ENCODE data around the gene RASA4B.

The RASA4B gene

DNA sequence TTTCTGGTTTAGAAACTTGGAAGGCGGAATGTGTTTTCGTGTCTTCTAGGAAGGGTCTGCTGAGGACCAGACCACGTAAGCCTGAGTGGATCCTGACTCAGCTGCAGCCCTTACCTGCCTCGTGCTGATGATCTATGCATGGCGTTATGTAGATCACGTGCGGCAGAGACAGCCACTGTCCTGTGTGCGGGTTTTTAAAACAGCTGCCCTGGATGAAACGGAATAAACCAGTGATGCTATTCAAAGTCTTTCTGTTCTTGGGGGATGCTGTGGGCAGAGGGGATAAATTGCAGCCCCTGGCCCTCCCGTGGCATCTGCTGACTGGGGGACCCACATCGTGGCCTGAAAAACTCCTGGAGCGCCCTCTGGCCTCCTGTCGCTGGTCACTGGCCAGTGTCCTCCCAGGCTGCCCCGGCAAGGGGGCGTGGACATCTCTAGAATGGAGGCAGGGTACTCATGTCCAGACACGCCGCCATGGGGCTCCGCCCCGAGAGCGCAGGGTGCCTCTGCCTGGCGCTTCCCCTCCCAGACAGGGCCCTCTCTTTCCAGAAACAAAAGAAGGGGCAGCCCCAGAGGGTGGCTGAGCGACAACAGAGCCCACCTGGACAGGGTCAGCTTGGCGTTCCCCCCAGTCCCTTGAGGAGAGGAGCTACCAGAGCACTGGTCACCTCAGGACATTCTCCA is 66.1 kb downstream of the RASA4B start:
- DNase-seq = no peak

GRCh38 chr7:102450242-102450641 is 67.3 kb downstream of the RASA4B start:
- peak; percentile 50 for DNase-seq

DNA sequence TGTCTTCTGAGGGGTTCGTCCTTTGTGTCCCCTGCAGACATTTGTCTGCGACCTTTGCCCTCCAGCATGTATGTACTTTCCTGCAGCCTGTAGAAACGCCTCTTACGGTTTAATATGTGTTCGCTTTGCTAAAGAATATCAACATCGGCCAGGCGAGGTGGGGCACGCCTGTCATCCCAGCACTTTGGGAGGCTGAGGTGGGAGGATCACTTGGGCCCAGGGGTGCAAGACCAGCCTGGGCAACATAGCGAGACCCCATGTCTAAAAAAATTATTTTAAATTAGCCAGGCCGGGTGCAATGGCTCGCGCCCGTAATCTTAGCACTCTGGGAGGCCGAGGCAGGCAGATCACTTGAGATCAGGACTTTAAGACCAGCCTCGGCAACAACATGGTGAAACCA is 68.4 kb downstream of the RASA4B start:
- DNase-seq = no peak

GRCh38 chr7:102447311-102447710 is 70.3 kb downstream of the RASA4B start:
- DNase-seq = no peak

- no peak for DNase-seq
These were observed 71.0 kb downstream of the RASA4B start for GRCh38 chr7:102446387-102447156.

DNA sequence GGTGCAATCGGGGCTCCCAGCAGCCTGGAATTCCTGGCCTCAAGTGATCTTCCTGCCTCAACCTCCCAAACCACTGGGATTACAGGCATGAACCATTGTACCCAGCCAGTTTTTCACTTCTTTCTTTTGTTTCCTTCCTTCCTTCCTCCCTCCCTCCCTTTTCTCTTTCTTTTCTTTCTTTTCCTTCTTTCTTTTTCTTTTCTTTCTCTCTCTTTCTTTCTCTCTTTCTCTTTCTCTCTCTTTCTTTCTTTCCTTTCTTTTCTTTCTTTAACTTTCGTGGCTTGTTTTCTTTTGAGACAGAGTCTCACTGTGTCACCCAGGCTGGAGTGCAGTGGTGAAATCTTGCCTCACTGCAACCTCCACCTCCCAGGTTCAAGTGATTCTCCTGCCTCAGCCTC is 71.9 kb downstream of the RASA4B start:
- DNase-seq = no peak

DNA sequence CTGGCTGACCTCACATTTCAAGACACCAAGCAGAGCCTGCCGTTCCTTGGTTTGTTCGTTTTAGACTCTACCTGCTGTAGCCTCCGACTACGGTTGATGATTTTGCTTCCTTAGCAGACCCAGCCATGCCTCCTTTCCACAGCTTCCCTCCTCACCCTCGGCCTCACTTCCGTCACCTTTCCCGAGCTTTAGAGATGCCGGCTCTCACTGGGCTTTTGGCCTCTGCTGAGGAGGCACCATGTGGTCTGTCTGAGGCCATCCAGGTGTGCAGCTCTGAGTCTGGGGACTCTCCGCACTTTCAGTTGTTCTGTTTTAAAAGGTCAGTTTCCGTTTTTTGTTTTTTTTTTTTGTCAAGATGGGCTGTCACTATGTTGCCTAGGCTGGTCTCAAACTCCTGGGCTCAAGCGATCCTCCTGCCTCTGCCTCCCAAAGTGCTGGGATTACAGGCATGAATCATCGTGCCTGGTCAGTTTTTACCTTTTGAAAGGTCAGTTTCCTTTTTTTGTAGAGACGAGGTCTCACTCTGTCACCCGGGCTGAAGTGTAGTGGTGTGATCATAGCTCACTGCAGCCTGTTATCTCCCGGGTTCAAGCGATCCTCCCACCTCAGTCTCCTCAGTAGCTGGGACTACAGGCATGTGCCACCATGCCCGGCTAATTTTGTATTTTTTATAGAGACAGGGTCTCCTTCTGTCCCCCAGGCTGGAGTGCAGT is 72.5 kb downstream of the RASA4B start:
- no peak for DNase-seq

GRCh38 chr7:102439963-102440795 is 77.4 kb downstream of the RASA4B start:
- no peak for DNase-seq

GRCh38 chr7:102436118-102436517 is 81.5 kb downstream of the RASA4B start:
- DNase-seq = no peak

- DNase-seq = no peak
These were observed 83.5 kb downstream of the RASA4B start for GRCh38 chr7:102434039-102434486.

DNA sequence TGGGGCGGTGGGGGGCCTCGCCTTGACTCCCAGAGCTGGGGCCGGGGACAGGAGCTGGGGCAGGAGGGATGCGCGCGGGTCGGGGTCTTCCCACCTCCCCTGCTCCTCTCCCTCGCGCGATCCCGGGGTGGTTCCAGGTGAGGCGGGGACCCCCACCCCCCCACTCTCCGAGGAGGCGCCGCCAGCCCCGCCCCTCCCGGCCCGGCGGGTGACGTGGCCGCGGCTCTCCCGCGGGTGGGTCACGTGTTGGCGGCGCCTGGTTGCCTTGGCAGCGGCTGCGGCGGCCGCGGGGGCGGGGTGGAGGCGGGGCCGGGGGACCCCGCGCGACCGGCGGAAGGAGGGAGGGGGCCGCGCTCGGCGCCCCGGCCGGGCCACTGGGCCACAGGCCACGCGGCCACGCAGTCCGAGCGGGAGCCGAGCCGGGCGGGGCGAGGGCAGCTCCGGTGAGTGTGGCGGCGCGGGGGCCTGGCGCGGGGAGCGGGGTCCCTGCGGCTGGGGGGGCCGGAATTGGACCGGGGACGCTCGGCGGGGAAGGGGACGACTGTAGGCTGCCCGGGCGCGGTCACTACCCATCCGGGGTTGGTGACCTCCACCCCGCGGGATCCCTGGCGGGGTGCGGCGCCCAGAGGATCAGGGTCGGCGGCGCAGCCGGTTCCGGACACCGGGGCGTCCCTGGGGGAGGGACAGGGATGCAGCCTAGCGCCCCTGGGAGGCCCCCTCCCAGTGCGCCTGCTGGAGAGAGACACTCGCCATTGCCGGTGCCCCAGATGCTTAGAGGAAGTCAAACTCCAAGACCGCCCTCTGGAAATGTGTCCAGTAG is 84.1 kb downstream of the RASA4B start, which contains the start of gene ORAI2:
Gene ORAI2, plus strand, starts transcription at position 357 of the 820 bp plus-strand sequence. CDS start 5,382 bp downstream, outside the sequence.
- peak; percentile 80 for DNase-seq

Data from stimulated activated CD4-positive, alpha-beta T cell treated with anti-CD3 and anti-CD28 coated beads, Interleukin-1b, Interleukin-23, amount 100 ng/mL, for 48 hours (primary cell).